Fibroblast of lung (primary cell): ENCODE results near the gene SLC6A9. TPM values are rescaled to one million over a fixed set of nuclear protein-coding genes. Genes with fewer than 3 reads are reported as not detected.

Source experiments
- DNase-seq, 2 donors: peaks; one replicate each; pipeline versions ENCODE4 v3.0.0 to v3.0.0-alpha.2; 2010; ENCODE audit warnings: low read depth in 2 of 2
- H2AFZ ChIP-seq: 2 replicates; pipeline ENCODE4 v1.5.1; 2012; ENCODE audit warnings: low read length, control low read depth, inconsistent platforms
- H3K27ac ChIP-seq: 2 replicates; pipeline ENCODE4 v1.5.1; 2011; ENCODE audit warnings: low read length, control low read depth; ENCODE audit not compliant: insufficient read depth
- H3K27me3 ChIP-seq: 2 replicates; pipeline ENCODE4 v1.5.1; 2011; ENCODE audit warnings: mild to moderate bottlenecking, low read length; ENCODE audit not compliant: control insufficient read depth, insufficient read depth
- H3K36me3 ChIP-seq: 2 replicates; pipeline ENCODE4 v1.5.1; 2011; ENCODE audit warnings: low read length; ENCODE audit not compliant: control insufficient read depth, insufficient read depth
- H3K4me1 ChIP-seq: 2 replicates; pipeline ENCODE4 v1.5.1; 2011; ENCODE audit warnings: low read length; ENCODE audit not compliant: control insufficient read depth, insufficient read depth; ENCODE audit errors: extremely low read depth
- H3K4me2 ChIP-seq: 2 replicates; pipeline ENCODE4 v1.5.1; 2011; ENCODE audit warnings: low read length, control low read depth; ENCODE audit not compliant: insufficient read depth; ENCODE audit errors: extremely low read depth
- H3K4me3 ChIP-seq, 4 experiments: fragments of 200-600 bp in 1 of 4; sonication (generic) in 1 of 4; replicated peaks in 1 of 4; 2 replicates each; pipeline ENCODE4 v1.5.1; 2011 to 2016; ENCODE audit warnings: low read length in 4 of 4, low read depth in 3 of 4, mild to moderate bottlenecking in 3 of 4, control low read depth in 2 of 4, inconsistent platforms in 1 of 4, mixed read lengths in 1 of 4; ENCODE audit not compliant: insufficient read depth in 1 of 4; ENCODE audit errors: control extremely low read depth in 1 of 4
- H3K79me2 ChIP-seq: 2 replicates; pipeline ENCODE4 v1.5.1; 2012; ENCODE audit warnings: mild to moderate bottlenecking, low read length, inconsistent platforms; ENCODE audit not compliant: control insufficient read depth, insufficient read depth
- H3K9ac ChIP-seq: 2 replicates; pipeline ENCODE4 v1.5.1; 2011; ENCODE audit warnings: mild to moderate bottlenecking, low read length, control low read depth; ENCODE audit not compliant: insufficient read depth
- H3K9me3 ChIP-seq: 2 replicates; pipeline ENCODE4 v1.5.1; 2012; ENCODE audit warnings: low read depth, low read length; ENCODE audit not compliant: control insufficient read depth, insufficient read depth
- H4K20me1 ChIP-seq: 2 replicates; pipeline ENCODE4 v1.5.1; 2011; ENCODE audit warnings: low read length; ENCODE audit not compliant: control insufficient read depth, insufficient read depth; ENCODE audit errors: extremely low read depth
- EZH2 ChIP-seq: IDR thresholded peaks from 2 replicates; pipeline ENCODE4 v1.5.1; 2012; ENCODE audit warnings: low read length, control low read depth, mild to moderate bottlenecking; ENCODE audit errors: missing control alignments
- polyA plus RNA-seq, 2 donors: library from polyadenylated mRNA; depleted of rRNA in 1 of 2; stranded (reverse) in 1 of 2; unstranded in 1 of 2; fragments of >200 nt; gene quantifications; 2 replicates each; pipeline ENCODE4 v1.2.1, GENCODE V29; 2011 to 2012; ENCODE audit warnings: missing spikeins in 1 of 2
- total RNA-seq: library from RNA; depleted of rRNA; stranded (reverse); fragments of >200 nt; gene quantifications from 2 replicates; pipeline ENCODE4 v1.2.1, GENCODE V29; 2014
- TF ChIP-seq, protein P1 (sequence below), 2 donors: IDR thresholded peaks in 1 of 2; conservative IDR thresholded peaks in 1 of 2; 1 replicate in 1 of 2; 2 replicates in 1 of 2; pipeline ENCODE4 v1.5.1; 2011 to 2012; ENCODE audit warnings: low read length in 2 of 2, control low read depth in 1 of 2, inconsistent platforms in 1 of 2, low read depth in 1 of 2, mild to moderate bottlenecking in 1 of 2

The SLC6A9 gene
- total and polyA plus RNA-seq, 2 donors (not counting 1 experiment from before 2014, with no cell fraction given) = 3.4 to 19.5 TPM

DNA sequence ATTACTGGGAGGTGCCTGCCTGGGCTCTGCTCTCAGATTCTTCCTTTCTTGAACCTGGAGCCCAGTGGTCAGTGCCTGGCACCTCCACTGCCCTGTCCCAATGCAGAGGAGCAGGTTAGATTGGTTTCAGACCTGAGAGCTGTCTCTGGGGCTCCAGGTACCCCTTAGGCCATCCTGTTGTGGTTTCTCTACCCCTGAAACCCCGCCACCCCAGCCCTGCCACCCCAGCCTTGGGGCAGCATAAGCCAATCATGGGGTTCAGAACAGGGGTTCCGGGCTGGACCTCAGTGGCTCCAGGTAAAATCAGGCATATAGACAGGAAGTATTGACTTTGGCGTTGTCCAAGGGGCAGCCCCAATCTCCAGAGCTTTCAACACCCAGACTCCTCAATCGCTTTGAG lies 3.2 kb upstream of the SLC6A9 start:
- Histone ChIP-seq H4K20me1 (no peaks in the 10 kb centered on the region), H3K9ac (no peak overlapping the region), H3K27me3 (no peaks in the 10 kb centered on the region), H3K4me3 (no peak overlapping the region), H3K4me2 (no peak overlapping the region), H3K27ac (no peak overlapping the region), H3K9me3 (no peaks in the 10 kb centered on the region), H3K36me3 (no peaks in the 10 kb centered on the region), H3K79me2 (no peaks in the 10 kb centered on the region), H3K4me1 (peaks cover 18% of the 10 kb centered on the region), H2AFZ (no peak overlapping the region)
- TF ChIP-seq, protein P1, sequence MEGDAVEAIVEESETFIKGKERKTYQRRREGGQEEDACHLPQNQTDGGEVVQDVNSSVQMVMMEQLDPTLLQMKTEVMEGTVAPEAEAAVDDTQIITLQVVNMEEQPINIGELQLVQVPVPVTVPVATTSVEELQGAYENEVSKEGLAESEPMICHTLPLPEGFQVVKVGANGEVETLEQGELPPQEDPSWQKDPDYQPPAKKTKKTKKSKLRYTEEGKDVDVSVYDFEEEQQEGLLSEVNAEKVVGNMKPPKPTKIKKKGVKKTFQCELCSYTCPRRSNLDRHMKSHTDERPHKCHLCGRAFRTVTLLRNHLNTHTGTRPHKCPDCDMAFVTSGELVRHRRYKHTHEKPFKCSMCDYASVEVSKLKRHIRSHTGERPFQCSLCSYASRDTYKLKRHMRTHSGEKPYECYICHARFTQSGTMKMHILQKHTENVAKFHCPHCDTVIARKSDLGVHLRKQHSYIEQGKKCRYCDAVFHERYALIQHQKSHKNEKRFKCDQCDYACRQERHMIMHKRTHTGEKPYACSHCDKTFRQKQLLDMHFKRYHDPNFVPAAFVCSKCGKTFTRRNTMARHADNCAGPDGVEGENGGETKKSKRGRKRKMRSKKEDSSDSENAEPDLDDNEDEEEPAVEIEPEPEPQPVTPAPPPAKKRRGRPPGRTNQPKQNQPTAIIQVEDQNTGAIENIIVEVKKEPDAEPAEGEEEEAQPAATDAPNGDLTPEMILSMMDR (conservative IDR thresholded peaks at IDR 0.05 in 1 of 2, IDR thresholded peaks at IDR 0.05 in 1 of 2; ENCODE audit: low read depth in 1 of 2, low read length in 2 of 2) = no peak
- no peak for TF ChIP-seq EZH2
- no peak for DNase-seq

DNA sequence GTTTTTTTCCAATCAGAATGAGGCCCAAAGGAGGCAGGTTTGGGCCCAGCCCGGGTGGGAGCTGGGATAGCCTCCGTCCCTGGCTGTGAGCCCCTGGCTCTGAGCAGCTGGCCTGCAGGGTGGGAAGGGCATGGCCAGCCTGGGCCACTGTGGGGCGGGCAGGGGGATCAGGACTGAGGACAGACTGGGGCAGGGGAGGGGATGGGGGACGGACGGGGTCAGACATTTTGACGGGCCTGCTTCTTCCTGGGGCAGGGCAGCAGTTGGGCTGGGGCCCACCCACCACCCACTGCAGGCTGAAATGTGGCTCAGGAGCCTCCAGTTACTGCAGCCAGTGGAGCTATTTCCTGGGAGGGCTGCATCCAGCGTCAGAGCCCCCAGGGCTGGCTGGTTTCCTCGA lies 2.5 kb upstream of the SLC6A9 start:
- no peak for TF ChIP-seq EZH2
- TF ChIP-seq, protein P1 (conservative IDR thresholded peaks at IDR 0.05 in 1 of 2, IDR thresholded peaks at IDR 0.05 in 1 of 2; ENCODE audit: low read depth in 1 of 2, low read length in 2 of 2) = no peak
- no peaks in the 10 kb centered on the region for H3K9me3 ChIP-seq
- no peak overlapping the region for H3K4me2 ChIP-seq
- H3K9ac ChIP-seq = no peak overlapping the region
- no peaks in the 10 kb centered on the region for H3K36me3 ChIP-seq
- DNase-seq = no peak
- H3K27me3 ChIP-seq = no peaks in the 10 kb centered on the region
- H4K20me1 ChIP-seq = no peaks in the 10 kb centered on the region
- H2AFZ ChIP-seq = no peak overlapping the region
- H3K27ac ChIP-seq = no peak overlapping the region
- peaks cover 19% of the 10 kb centered on the region for H3K4me1 ChIP-seq
- H3K4me3 ChIP-seq = no peak overlapping the region
- no peaks in the 10 kb centered on the region for H3K79me2 ChIP-seq

DNA sequence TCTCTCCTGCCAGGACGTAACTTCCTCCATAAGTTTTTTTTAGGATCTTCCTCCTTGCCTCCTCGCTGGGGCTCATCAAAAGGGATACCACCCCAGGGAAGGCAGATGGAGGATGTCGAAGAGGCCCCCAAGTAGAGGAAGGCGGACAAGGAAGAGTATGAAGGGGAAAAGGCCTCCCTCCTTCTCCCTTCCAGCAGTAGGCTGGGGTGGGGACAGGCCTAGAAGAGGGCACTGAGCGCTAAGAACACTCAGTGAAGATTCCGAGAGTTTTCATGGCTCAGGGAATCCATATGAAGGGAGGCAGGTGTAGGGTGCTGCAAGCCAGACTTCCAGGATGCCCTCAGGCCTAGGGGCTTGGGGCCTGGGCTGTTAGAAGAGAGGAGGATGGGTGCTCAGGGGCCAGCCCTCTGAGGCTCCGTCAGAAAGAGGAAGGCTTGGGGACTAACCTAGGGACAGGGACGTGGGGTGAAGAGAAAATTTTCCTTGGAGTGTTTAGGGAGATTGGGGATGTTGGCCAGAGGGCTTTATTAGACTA lies 1.8 kb upstream of the SLC6A9 start:
- Histone ChIP-seq H3K27me3 (no peaks in the 10 kb centered on the region), H3K79me2 (no peaks in the 10 kb centered on the region), H3K4me1 (peaks cover 19% of the 10 kb centered on the region), H3K36me3 (no peaks in the 10 kb centered on the region), H2AFZ (no peak overlapping the region), H3K4me2 (no peak overlapping the region), H4K20me1 (no peaks in the 10 kb centered on the region), H3K4me3 (no peak overlapping the region), H3K9ac (no peak overlapping the region), H3K9me3 (no peaks in the 10 kb centered on the region), H3K27ac (no peak overlapping the region)
- no peak for TF ChIP-seq EZH2
- TF ChIP-seq, protein P1 (conservative IDR thresholded peaks at IDR 0.05 in 1 of 2, IDR thresholded peaks at IDR 0.05 in 1 of 2; ENCODE audit: low read depth in 1 of 2, low read length in 2 of 2) = no peak
- DNase-seq = no peak
